NCI-H2227 (cell line): ENCODE data around the gene HLA-DQB1.
A peak's percentile ranks its signal among the peaks of the same experiment; 100 is the strongest.
"Not testable (repeated sequence)": the region's sequence is repeated elsewhere in the genome, so short reads cannot be mapped to it uniquely, and the experiment has no call there.

Source experiments
- DNase-seq: peaks from one replicate; lab custom pipeline; 2025; ENCODE audit not compliant: unreplicated experiment; lab: John Stamatoyannopoulos, UW

The HLA-DQB1 gene

GRCh38 chr6:32666420-32667300, at the start of gene HLA-DQB1:
HLA-DQB1 (minus strand) TSS chr6:32666657; CDS start chr6:32666607, 50 bp downstream.
- peak; percentile 16 for DNase-seq

- DNase-seq, result no peak
Observed at GRCh38 chr6:32713241-32713640, 46.8 kb upstream of the HLA-DQB1 start.

GRCh38 chr6:32709625-32710024, 43.2 kb upstream of the HLA-DQB1 start:
- no peak for DNase-seq

- DNase-seq, result not testable (repeated sequence)
Observed at GRCh38 chr6:32705164-32705563, 38.7 kb upstream of the HLA-DQB1 start.

- no peak for DNase-seq
Observed at GRCh38 chr6:32703347-32703746, 36.9 kb upstream of the HLA-DQB1 start.

- DNase-seq, result peak; percentile 65
Observed at GRCh38 chr6:32700391-32701040, 34.1 kb upstream of the HLA-DQB1 start.

GRCh38 chr6:32697031-32697430, 30.6 kb upstream of the HLA-DQB1 start:
- DNase-seq, result no peak

GRCh38 chr6:32692019-32692418, 25.6 kb upstream of the HLA-DQB1 start:
- no peak for DNase-seq

- DNase-seq, result no peak
Observed at GRCh38 chr6:32689531-32690501, 23.4 kb upstream of the HLA-DQB1 start.

- no peak for DNase-seq
Observed at GRCh38 chr6:32685603-32686002, 19.1 kb upstream of the HLA-DQB1 start.

- no peak for DNase-seq
Observed at GRCh38 chr6:32684246-32684645, 17.8 kb upstream of the HLA-DQB1 start.

GRCh38 chr6:32680055-32680454, 13.6 kb upstream of the HLA-DQB1 start:
- no peak for DNase-seq

GRCh38 chr6:32679492-32679891, 13.0 kb upstream of the HLA-DQB1 start:
- DNase-seq, result no peak

- not testable (repeated sequence) for DNase-seq
Observed at GRCh38 chr6:32674123-32674522, 7.7 kb upstream of the HLA-DQB1 start.

- not testable (repeated sequence) for DNase-seq
Observed at GRCh38 chr6:32671908-32672307, 5.5 kb upstream of the HLA-DQB1 start.

GRCh38 chr6:32669893-32670292, 3.4 kb upstream of the HLA-DQB1 start:
- DNase-seq, result no peak

GRCh38 chr6:32669240-32669639, 2.8 kb upstream of the HLA-DQB1 start:
- no peak for DNase-seq

GRCh38 chr6:32668226-32668747, 1.8 kb upstream of the HLA-DQB1 start:
- no peak for DNase-seq

GRCh38 chr6:32665661-32666060, 796 bp downstream of the HLA-DQB1 start:
- DNase-seq, result no peak

GRCh38 chr6:32664827-32665362, 1.6 kb downstream of the HLA-DQB1 start:
- no peak for DNase-seq

GRCh38 chr6:32664354-32664753, 2.1 kb downstream of the HLA-DQB1 start:
- DNase-seq, result no peak
